Measurements from ENCODE around the gene ADAM22. TPM values are rescaled to one million over a fixed set of nuclear protein-coding genes. Genes with fewer than 3 reads are reported as not detected.

The ADAM22 gene
- total and polyA plus RNA-seq, 10 of the 15 experiments (the other 5 are each of a cell fraction or from before 2014, with no cell fraction given), result 1.4 to 24.5 (median 7.6) TPM

DNA sequence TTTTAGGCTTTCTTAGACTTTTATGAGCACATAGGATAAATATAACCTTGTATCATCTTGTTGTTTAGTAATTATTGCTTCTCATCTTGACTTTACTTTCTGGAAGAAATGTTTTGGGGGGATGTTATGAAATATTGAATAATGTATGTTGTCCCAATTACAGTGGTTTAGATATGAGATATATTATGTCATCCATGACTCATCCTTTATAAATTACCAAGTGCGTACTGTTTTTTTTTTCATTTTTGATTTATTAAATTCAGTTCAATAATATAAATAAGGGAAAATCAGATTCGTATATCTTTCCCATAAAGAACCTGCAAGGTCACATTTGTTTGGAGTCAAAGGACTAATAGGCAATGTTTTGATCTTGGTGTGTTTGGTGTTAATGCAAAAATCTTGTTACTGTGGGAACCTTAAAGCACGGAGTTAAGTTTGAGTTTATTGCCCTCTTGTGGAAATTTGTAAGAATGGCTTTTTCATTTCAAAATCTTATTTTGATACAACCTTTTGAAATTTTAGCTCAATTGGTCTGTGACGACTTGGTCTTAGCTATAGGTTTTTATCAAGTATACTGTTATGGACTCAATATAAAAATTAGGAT, 177.2 kb downstream of the ADAM22 start (continued):
- TF ChIP-seq, protein P1, sequence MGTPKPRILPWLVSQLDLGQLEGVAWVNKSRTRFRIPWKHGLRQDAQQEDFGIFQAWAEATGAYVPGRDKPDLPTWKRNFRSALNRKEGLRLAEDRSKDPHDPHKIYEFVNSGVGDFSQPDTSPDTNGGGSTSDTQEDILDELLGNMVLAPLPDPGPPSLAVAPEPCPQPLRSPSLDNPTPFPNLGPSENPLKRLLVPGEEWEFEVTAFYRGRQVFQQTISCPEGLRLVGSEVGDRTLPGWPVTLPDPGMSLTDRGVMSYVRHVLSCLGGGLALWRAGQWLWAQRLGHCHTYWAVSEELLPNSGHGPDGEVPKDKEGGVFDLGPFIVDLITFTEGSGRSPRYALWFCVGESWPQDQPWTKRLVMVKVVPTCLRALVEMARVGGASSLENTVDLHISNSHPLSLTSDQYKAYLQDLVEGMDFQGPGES (IDR thresholded peaks at IDR 0.05), result no peak
- no peak for TF ChIP-seq SMAD5 (IDR thresholded peaks at IDR 0.05; ENCODE audit: low read depth)
- no peak for TF ChIP-seq HDAC2 (IDR thresholded peaks at IDR 0.05)
- peak; percentile 34 to 61 (median 44); a peak in 5 of 6 replicates for TF ChIP-seq CTCF (IDR thresholded peaks at IDR 0.05 in 2 of 3, conservative IDR thresholded peaks at IDR 0.05 in 1 of 3; ENCODE audit: control insufficient read depth in 2 of 3, extremely low read depth in 1 of 3, insufficient read depth in 1 of 3, low read depth in 3 of 3, low read length in 3 of 3)

GRCh38 chr7:88111954-88112471, 178.0 kb downstream of the ADAM22 start:
- in situ Hi-C loops (cut with MboI) (loop anchor here (5.0 to 10.0 kb wide), 2 partner anchors 310 to 607 kb away; no protein-coding TSS in a partner anchor), intact Hi-C loops (cut with micrococcal nuclease; ENCODE audit: unreplicated experiment) (loop anchor here (1.0 to 5.0 kb wide), 5 partner anchors 185 to 800 kb away; no protein-coding TSS in a partner anchor)
- H3K27ac ChIP-seq (ENCODE audit: control insufficient read depth, insufficient read depth), result no peak overlapping the region
- ATAC-seq (no peak), FAIRE-seq (no peak), DNase-seq (ENCODE audit: low read depth, low spot score) (no peak)
- no peak overlapping the region for H2AFZ ChIP-seq (ENCODE audit: control insufficient read depth, low read depth, low read length)
- SMC1A ChIA-PET (ENCODE audit: uncharacterized antibody, unreplicated experiment), result interaction anchor here (0.6 to 3.7 kb wide), 44 partner anchors 9 to 606 kb away, joined by 3 to 28 read pairs (median 4); partner anchors contain the start of gene ADAM22
- H3K27me3 ChIP-seq (replicated peaks in 1 of 2; ENCODE audit: control insufficient read depth in 2 of 2, insufficient read depth in 2 of 2, low read length in 1 of 2), result no peaks in the 10 kb centered on the region
- CTCF ChIA-PET, result interaction anchor here (0.6 to 2.6 kb wide), 32 partner anchors 9 to 607 kb away, joined by 3 to 32 read pairs (median 5); partner anchors contain the start of gene ADAM22
- RAD21 ChIA-PET (ENCODE audit: unreplicated experiment), result interaction anchor here (0.6 to 2.4 kb wide), 31 partner anchors 8 to 606 kb away, joined by 3 to 39 read pairs (median 4); partner anchors contain the start of genes ADAM22 and RUNDC3B
- no peak overlapping the region for H3K4me2 ChIP-seq (ENCODE audit: control insufficient read depth, insufficient read depth)
- no peaks in the 10 kb centered on the region for H3K4me1 ChIP-seq (ENCODE audit: control insufficient read depth, insufficient read depth, low read length)
- no peak overlapping the region for H3K9ac ChIP-seq (ENCODE audit: control insufficient read depth, insufficient read depth, low read length)
- TF ChIP-seq, protein P2, sequence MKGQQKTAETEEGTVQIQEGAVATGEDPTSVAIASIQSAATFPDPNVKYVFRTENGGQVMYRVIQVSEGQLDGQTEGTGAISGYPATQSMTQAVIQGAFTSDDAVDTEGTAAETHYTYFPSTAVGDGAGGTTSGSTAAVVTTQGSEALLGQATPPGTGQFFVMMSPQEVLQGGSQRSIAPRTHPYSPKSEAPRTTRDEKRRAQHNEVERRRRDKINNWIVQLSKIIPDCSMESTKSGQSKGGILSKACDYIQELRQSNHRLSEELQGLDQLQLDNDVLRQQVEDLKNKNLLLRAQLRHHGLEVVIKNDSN (IDR thresholded peaks at IDR 0.05; ENCODE audit: borderline replicate concordance, extremely low read length, insufficient read depth, low read depth, low read length), result no peak
- TF ChIP-seq MYB (IDR thresholded peaks at IDR 0.05; ENCODE audit: borderline replicate concordance, low read depth, low read length), result no peak
- peaks cover 0 to 3% of the 10 kb centered on the region in 2 experiments; a peak in 1 of 4 replicates for H3K36me3 ChIP-seq (ENCODE audit: control insufficient read depth in 2 of 2, insufficient read depth in 2 of 2, low read length in 1 of 2)
- no peaks in the 10 kb centered on the region for H4K20me1 ChIP-seq (ENCODE audit: control insufficient read depth, insufficient read depth)
- H3K4me3 ChIP-seq, result no peak overlapping the region
- H3K79me2 ChIP-seq (ENCODE audit: control insufficient read depth, insufficient read depth, low read length), result no peaks in the 10 kb centered on the region
- H3K9me3 ChIP-seq (replicated peaks; ENCODE audit: control insufficient read depth, insufficient read depth, low read length), result no peaks in the 10 kb centered on the region
- no TSS peak for BruUV-seq (replicated peaks)
- POLR2A ChIA-PET, result interaction anchor here (0.7 kb wide), 1 partner anchor 241 kb away, joined by 4 read pairs; no protein-coding TSS in a partner anchor
- WGBS (ENCODE audit: insufficient coverage, insufficient replicate concordance, low lambda C conversion rate, missing lambda C conversion rate), result 3% methylated on average over 2 of the region's 2 CpGs

Data from GM12878 (cell line).